ENCODE measurements around the gene SDR42E2.

- TF ChIP-seq POLR2A (IDR thresholded peaks at IDR 0.05; ENCODE audit: low read depth, low read length): no peak
- TF ChIP-seq CTCF (conservative IDR thresholded peaks at IDR 0.05; ENCODE audit: low read depth, low read length): no peak
- no peak for TF ChIP-seq MXI1 (IDR thresholded peaks at IDR 0.05; ENCODE audit: borderline replicate concordance, low read depth, low read length)
- no peak for TF ChIP-seq RFX5 (IDR thresholded peaks at IDR 0.05; ENCODE audit: low read depth, low read length)
- no peak for TF ChIP-seq FOS (IDR thresholded peaks at IDR 0.05; ENCODE audit: low read depth, low read length)
- no peak for TF ChIP-seq USF2 (IDR thresholded peaks at IDR 0.05; ENCODE audit: low read depth, low read length)
These were observed 19.5 kb downstream of the SDR42E2 start for GRCh38 chr16:22181843-22182242.

Measured in IMR-90 (cell line).